WTC11 (cell line): ENCODE results near the gene MAP4. TPM values are rescaled to one million over a fixed set of nuclear protein-coding genes. Genes with fewer than 3 reads are reported as not detected.

Source experiments
- ATAC-seq: fragments of 200-7000 bp; cut with Tn5 transposase; 2 replicates; pipeline ENCODE4 v1.10.0; 2021; ENCODE audit warnings: mild to moderate bottlenecking, moderate library complexity
- CTCF ChIA-PET: fragments of 300-600 bp; sonication (Branson Sonifier 250); formaldehyde crosslinking; loops from one replicate; lab custom pipeline; 2021; ENCODE audit warnings: antibody characterized with exemption; lab: Charles Lee
- POLR2A ChIA-PET: fragments of 350-600 bp; sonication (Branson Sonifier 250); formaldehyde crosslinking; loops from one replicate; lab custom pipeline; 2021; ENCODE audit warnings: antibody characterized with exemption; lab: Charles Lee
- DNase-seq: peaks from one replicate; pipeline ENCODE4 v3.0.0; 2021; ENCODE audit warnings: low spot score
- H3K27ac Mint-ChIP-seq: 2 replicates; pipeline ENCODE4 v1.8.0; 2021; ENCODE audit warnings: mixed read lengths
- H3K27me3 Mint-ChIP-seq: 2 replicates; pipeline ENCODE4 v1.8.0; 2021; ENCODE audit warnings: low read depth, mild to moderate bottlenecking, moderate library complexity, mixed read lengths
- H3K36me3 Mint-ChIP-seq: 2 replicates; pipeline ENCODE4 v1.8.0; 2021; ENCODE audit warnings: mixed read lengths
- H3K4me1 Mint-ChIP-seq: 2 replicates; pipeline ENCODE4 v1.8.0; 2022; ENCODE audit warnings: mixed read lengths
- H3K4me3 Mint-ChIP-seq: 2 replicates; pipeline ENCODE4 v1.8.0; 2021; ENCODE audit warnings: mild to moderate bottlenecking, moderate library complexity, mixed read lengths
- H3K9me3 Mint-ChIP-seq: 2 replicates; pipeline ENCODE4 v1.8.0; 2021; ENCODE audit warnings: mixed read lengths
- CDX4 ChIP-seq: fragments of 250-450 bp; sonication (Bioruptor Pico); IDR thresholded peaks from 2 replicates; pipeline ENCODE4 v1.9.0; 2021; ENCODE audit warnings: moderate library complexity, mild to moderate bottlenecking, inconsistent platforms, borderline replicate concordance
- CTCF ChIP-seq: fragments of 200-600 bp; IDR thresholded peaks from 2 replicates; pipeline ENCODE4 v1.8.0; 2022; ENCODE audit warnings: antibody characterized with exemption
- E2F4 ChIP-seq: sonication (generic); formaldehyde crosslinking; IDR thresholded peaks from 2 replicates; pipeline ENCODE4 v1.8.1; 2022; ENCODE audit warnings: low read depth, mild to moderate bottlenecking, moderate library complexity, missing genetic modification reagents, borderline replicate concordance
- E2F5 ChIP-seq: sonication (generic); formaldehyde crosslinking; IDR thresholded peaks from 2 replicates; pipeline ENCODE4 v1.8.1; 2022; ENCODE audit warnings: mild to moderate bottlenecking, moderate library complexity, missing genetic modification reagents
- ELF4 ChIP-seq: sonication (generic); formaldehyde crosslinking; IDR thresholded peaks from 2 replicates; pipeline ENCODE4 v1.8.1; 2022; ENCODE audit warnings: low read depth, mild to moderate bottlenecking, moderate library complexity, missing genetic modification reagents
- ETV6 ChIP-seq: sonication (generic); formaldehyde crosslinking; IDR thresholded peaks from 2 replicates; pipeline ENCODE4 v1.8.1; 2022; ENCODE audit warnings: mild to moderate bottlenecking, missing genetic modification reagents
- GABPB1 ChIP-seq: sonication (generic); formaldehyde crosslinking; IDR thresholded peaks from 2 replicates; pipeline ENCODE4 v1.8.1; 2023; ENCODE audit warnings: mild to moderate bottlenecking, missing genetic modification reagents
- HMGXB4 ChIP-seq: sonication (generic); formaldehyde crosslinking; IDR thresholded peaks from 2 replicates; pipeline ENCODE4 v1.8.1; 2023; ENCODE audit warnings: mild to moderate bottlenecking, moderate library complexity, missing genetic modification reagents
- NFYB ChIP-seq: sonication (generic); formaldehyde crosslinking; conservative IDR thresholded peaks from 2 replicates; pipeline ENCODE4 v1.8.0; 2022; ENCODE audit warnings: low read depth, missing genetic modification reagents
- NR1H2 ChIP-seq: sonication (generic); formaldehyde crosslinking; IDR thresholded peaks from 2 replicates; pipeline ENCODE4 v1.9.0; 2021; ENCODE audit warnings: mild to moderate bottlenecking, moderate library complexity, missing genetic modification reagents
- PREB ChIP-seq: sonication (generic); formaldehyde crosslinking; IDR thresholded peaks from 2 replicates; pipeline ENCODE4 v1.8.1; 2022; ENCODE audit warnings: mild to moderate bottlenecking, missing genetic modification reagents, moderate library complexity, borderline replicate concordance
- SMAD3 ChIP-seq: sonication (generic); formaldehyde crosslinking; IDR thresholded peaks from 2 replicates; pipeline ENCODE4 v1.8.0; 2022; ENCODE audit warnings: missing genetic modification reagents, mild to moderate bottlenecking, borderline replicate concordance
- TEAD1 ChIP-seq: sonication (generic); formaldehyde crosslinking; IDR thresholded peaks from 2 replicates; pipeline ENCODE4 v1.8.0; 2022; ENCODE audit warnings: mild to moderate bottlenecking, missing genetic modification reagents
- TEAD4 ChIP-seq: sonication (generic); formaldehyde crosslinking; IDR thresholded peaks from 2 replicates; pipeline ENCODE4 v1.8.0; 2022; ENCODE audit warnings: mild to moderate bottlenecking, missing genetic modification reagents
- ZNF121 ChIP-seq: sonication (generic); formaldehyde crosslinking; IDR thresholded peaks from 2 replicates; pipeline ENCODE4 v1.8.0; 2023; ENCODE audit warnings: missing genetic modification reagents
- ZNF416 ChIP-seq: fragments of 250-450 bp; sonication (Bioruptor Pico); IDR thresholded peaks from 2 replicates; pipeline ENCODE4 v1.9.0; 2021; ENCODE audit warnings: mild to moderate bottlenecking, inconsistent platforms
- total RNA-seq: library from RNA; stranded (reverse); gene quantifications from 3 replicates; pipeline ENCODE4 v1.2.3, GENCODE V29; 2021

MAP4 gene
- total RNA-seq, 1 experiment from 2014 or later: 199 TPM

GRCh38 chr3:47850564-47851410 is 165.4 kb downstream of the MAP4 start:
- TF ChIP-seq HMGXB4 (CRISPR knock-in tag) (no peak), TEAD4 (no peak), ELF4 (CRISPR knock-in tag) (no peak), E2F5 (0 out of 2 replicates have a peak, but pooled peaks have one; percentile 43), ZNF416 (CRISPR knock-in tag) (0 out of 2 replicates have a peak, but pooled peaks have one; percentile 27)
- Mint-ChIP-seq H3K36me3 (peaks cover 44% of the 10 kb centered on the region), H3K9me3 (no peaks in the 10 kb centered on the region), H3K27ac (peak overlapping the region; percentile 64), H3K27me3 (no peaks in the 10 kb centered on the region), H3K4me1 (no peaks in the 10 kb centered on the region), H3K4me3 (no peak overlapping the region)
- ChIA-PET CTCF (interaction anchor here (1.1 to 5.5 kb wide), 8 partner anchors 10 to 307 kb away, joined by 3 to 45 read pairs (median 9); no protein-coding TSS in a partner anchor), POLR2A (no interaction called here)
- DNase-seq (no peak), ATAC-seq (no peak)

GRCh38 chr3:47849699-47850563 is 166.3 kb downstream of the MAP4 start:
- H3K9me3 Mint-ChIP-seq: no peaks in the 10 kb centered on the region
- TF ChIP-seq SMAD3 (no peak), GABPB1 (CRISPR knock-in tag) (no peak), TEAD1 (CRISPR knock-in tag) (no peak), CDX4 (no peak), CTCF (peak; percentile 29; the same call in 1 of the 2 replicates), ZNF121 (CRISPR knock-in tag) (no peak), NFYB (CRISPR knock-in tag) (no peak), ETV6 (CRISPR knock-in tag) (no peak), NR1H2 (no peak), ZNF416 (CRISPR knock-in tag) (no peak), ELF4 (CRISPR knock-in tag) (no peak), PREB (CRISPR knock-in tag) (no peak), HMGXB4 (CRISPR knock-in tag) (0 out of 2 replicates have a peak, but pooled peaks have one; percentile 20), E2F4 (CRISPR knock-in tag) (no peak)
- TF ChIP-seq, all 79 proteins: peak for 2
- Mint-ChIP-seq H3K4me3 (no peak overlapping the region), H3K36me3 (peaks cover 43% of the 10 kb centered on the region), H3K27ac (peak overlapping the region; percentile 64), H3K27me3 (no peaks in the 10 kb centered on the region), H3K4me1 (no peaks in the 10 kb centered on the region)
- ChIA-PET POLR2A (no interaction called here), CTCF (interaction anchor here (1.1 to 5.5 kb wide), 8 partner anchors 9 to 308 kb away, joined by 3 to 45 read pairs (median 9); no protein-coding TSS in a partner anchor)
- ATAC-seq: peak; percentile 25
- no peak for DNase-seq
